ENCODE data around the gene KCNIP4.

KCNIP4 gene

GRCh38 chr4:21695141-21695540, 253.4 kb downstream of the KCNIP4 start:
- no peak for DNase-seq (ENCODE audit: low read depth)
- H3K4me3 ChIP-seq (ENCODE audit: low read depth, low read length) = no peak overlapping the region
- no peak for TF ChIP-seq CTCF (IDR thresholded peaks at IDR 0.05; ENCODE audit: low read depth, low read length, missing control alignments)

DNA sequence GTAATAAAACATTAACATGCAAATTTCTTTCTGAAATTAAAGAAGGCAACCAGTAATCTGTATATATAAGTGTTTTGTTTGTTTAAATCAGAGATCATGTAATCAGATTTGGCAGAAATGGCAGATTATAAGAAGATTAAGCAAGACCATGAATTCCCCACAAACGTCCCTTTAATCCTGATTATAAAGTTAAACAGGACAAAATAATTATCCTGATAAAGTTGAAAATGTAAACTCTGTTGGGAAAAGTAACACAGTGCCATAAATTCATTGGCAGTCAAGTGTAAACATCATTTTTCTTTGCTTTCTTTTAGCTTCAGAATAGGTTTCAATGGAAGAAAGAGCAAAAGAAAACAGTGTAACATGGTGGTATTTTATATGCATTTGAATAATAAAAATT, 256.3 kb downstream of the KCNIP4 start:
- no peak for TF ChIP-seq CTCF (IDR thresholded peaks at IDR 0.05; ENCODE audit: low read depth, low read length, missing control alignments)
- DNase-seq (ENCODE audit: low read depth) = no peak

DNA sequence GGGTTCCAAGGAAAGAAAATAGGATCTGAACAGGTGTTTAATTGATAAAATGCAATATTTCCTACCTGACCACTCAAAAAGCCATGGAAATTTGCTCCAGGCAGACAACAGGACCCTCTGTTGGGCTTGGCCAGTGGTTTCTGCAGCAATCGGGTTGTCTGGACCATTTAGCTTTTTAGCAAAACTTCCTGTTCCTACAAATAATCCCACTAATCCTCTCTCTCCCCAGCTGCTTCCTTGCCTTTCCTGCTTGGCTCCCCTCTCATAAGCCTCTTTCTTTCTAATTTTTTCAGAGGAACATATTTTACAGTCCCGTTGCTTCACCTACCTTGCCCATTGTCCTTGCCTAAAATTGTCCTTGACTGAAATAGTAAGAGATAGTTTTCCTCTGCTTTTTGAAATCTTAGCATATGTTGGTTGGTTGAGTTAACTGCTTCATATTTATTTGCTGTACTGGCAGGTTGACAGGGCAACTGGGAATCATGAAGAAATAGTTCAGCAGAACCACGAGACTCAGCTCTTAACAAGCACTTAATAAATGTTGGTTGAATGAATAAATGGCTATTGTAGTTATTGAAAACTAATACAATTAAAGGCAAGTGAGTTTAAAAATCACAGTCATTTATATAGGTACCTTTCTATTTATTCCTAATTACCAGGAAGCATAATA, 259.8 kb downstream of the KCNIP4 start:
- no peak for TF ChIP-seq CTCF (IDR thresholded peaks at IDR 0.05; ENCODE audit: low read depth, low read length, missing control alignments)
- no peak overlapping the region for H3K4me3 ChIP-seq (ENCODE audit: low read depth, low read length)
- no peak for DNase-seq (ENCODE audit: low read depth)

More for the DNA sequence above, 256.3 kb downstream of the KCNIP4 start:
- H3K4me3 ChIP-seq (ENCODE audit: low read depth, low read length) = no peak overlapping the region

DNA sequence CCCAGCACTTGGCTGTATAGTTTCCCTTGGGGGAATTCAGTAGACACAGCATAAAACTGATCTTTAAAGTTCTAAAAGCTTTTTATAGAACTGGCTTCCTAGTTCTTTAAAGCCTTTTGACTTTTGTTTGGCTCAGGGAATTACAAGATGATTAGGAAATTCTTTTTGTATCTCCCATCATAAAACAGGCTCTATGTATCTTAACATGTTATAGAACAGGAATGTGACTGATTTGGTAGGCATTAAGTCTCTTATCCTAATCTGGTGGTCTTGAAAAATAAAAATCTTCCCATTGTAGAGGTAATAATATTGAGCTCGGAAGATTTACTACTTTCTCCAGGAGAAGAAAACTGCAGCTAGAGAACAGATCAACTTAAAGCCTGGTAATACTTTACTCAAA, 262.7 kb downstream of the KCNIP4 start:
- no peak overlapping the region for H3K4me3 ChIP-seq (ENCODE audit: low read depth, low read length)
- no peak for DNase-seq (ENCODE audit: low read depth)
- TF ChIP-seq CTCF (IDR thresholded peaks at IDR 0.05; ENCODE audit: low read depth, low read length, missing control alignments) = no peak

DNA sequence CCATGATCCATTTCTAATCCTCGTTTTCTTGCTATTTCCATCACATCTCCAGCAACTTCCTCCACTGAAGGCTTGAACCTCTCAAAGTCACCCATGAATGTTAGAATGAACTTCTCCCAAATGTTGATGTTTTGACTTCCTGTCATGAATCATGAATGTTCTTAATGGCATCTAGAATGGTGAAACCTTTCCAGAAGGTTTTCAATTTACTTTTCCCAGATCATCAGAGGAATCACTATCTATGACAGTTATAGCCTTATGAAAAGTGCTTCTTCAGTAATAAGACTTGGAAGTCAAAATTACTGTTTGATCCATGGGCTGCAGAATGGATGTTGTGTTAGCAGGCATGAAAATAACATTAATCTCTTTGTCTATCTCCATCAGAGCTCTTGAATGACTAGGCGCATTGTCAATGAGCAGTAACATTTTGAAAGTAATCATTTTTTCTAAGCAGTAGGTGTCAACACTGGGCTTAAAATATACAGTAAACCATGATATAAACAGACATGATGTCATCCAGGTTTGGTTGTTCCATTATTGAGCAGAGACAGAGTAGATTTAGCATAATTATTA, 268.2 kb downstream of the KCNIP4 start:
- DNase-seq (ENCODE audit: low read depth) = no peak
- no peak for TF ChIP-seq CTCF (IDR thresholded peaks at IDR 0.05; ENCODE audit: low read depth, low read length, missing control alignments)
- H3K4me3 ChIP-seq (ENCODE audit: low read depth, low read length) = no peak overlapping the region

GRCh38 chr4:21678711-21679110, 269.9 kb downstream of the KCNIP4 start:
- H3K4me3 ChIP-seq (ENCODE audit: low read depth, low read length) = no peak overlapping the region
- no peak for DNase-seq (ENCODE audit: low read depth)
- TF ChIP-seq CTCF (IDR thresholded peaks at IDR 0.05; ENCODE audit: low read depth, low read length, missing control alignments) = no peak

DNA sequence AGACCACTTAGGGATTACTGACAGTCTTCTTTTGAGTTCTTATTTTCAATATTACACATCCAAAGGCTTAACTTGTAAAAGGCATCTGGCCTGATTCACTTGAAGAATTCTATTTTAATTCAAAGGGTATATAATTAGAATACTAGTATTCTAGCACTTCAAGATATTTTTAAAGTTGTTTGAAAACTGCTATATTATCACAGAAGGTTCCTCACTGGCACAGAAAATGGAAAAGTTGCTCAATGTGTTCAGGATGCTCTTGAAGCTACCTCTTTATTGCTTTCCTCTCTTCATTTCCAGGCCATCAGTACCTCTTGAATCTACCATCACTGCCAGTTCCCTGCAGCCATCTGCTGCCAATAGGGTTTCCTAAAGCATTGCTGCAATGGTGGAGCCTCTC, 271.4 kb downstream of the KCNIP4 start:
- no peak for TF ChIP-seq CTCF (IDR thresholded peaks at IDR 0.05; ENCODE audit: low read depth, low read length, missing control alignments)
- DNase-seq (ENCODE audit: low read depth) = no peak
- H3K4me3 ChIP-seq (ENCODE audit: low read depth, low read length) = no peak overlapping the region
